Measurements from ENCODE around the gene C5orf58.

DNA sequence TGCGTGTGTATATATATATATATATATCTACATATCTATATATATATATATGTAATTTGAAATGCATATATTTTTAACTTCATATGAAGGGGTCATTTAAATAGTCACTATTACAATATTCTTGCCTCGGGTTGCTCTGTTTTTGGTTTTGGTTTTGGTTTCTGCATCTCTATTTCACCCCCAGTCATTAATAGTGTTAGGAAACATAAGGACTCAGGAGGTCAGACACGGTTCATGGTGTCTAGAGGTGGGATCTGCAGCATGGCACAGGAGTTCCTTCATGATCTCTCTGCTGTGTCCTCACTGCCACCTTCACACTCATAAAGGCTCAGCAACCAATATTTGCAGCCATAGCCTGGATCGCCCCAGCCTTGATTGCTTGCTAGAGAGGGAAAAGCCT lies 16.6 kb downstream of the C5orf58 start:
- TF ChIP-seq, protein P1, sequence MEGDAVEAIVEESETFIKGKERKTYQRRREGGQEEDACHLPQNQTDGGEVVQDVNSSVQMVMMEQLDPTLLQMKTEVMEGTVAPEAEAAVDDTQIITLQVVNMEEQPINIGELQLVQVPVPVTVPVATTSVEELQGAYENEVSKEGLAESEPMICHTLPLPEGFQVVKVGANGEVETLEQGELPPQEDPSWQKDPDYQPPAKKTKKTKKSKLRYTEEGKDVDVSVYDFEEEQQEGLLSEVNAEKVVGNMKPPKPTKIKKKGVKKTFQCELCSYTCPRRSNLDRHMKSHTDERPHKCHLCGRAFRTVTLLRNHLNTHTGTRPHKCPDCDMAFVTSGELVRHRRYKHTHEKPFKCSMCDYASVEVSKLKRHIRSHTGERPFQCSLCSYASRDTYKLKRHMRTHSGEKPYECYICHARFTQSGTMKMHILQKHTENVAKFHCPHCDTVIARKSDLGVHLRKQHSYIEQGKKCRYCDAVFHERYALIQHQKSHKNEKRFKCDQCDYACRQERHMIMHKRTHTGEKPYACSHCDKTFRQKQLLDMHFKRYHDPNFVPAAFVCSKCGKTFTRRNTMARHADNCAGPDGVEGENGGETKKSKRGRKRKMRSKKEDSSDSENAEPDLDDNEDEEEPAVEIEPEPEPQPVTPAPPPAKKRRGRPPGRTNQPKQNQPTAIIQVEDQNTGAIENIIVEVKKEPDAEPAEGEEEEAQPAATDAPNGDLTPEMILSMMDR (IDR thresholded peaks at IDR 0.05): no peak
- TF ChIP-seq EZH2phosphoT487 (IDR thresholded peaks at IDR 0.05): no peak

Data from neural progenitor cell (in vitro differentiated cells).